Head of caudate nucleus (tissue), 42 donors: ENCODE measurements around the gene EXD3.
A peak's percentile ranks its signal among the peaks of the same experiment; 100 is the strongest.
"Not testable (repeated sequence)": the region's sequence is repeated elsewhere in the genome, so short reads cannot be mapped to it uniquely, and the experiment has no call there.

Experiments used
- DNase-seq, 42 donors: peaks; one replicate each; pipeline versions ENCODE4 v3.0.0 to v3.0.0-alpha.2; 2020 to 2021; ENCODE audit warnings: mixed read lengths in 7 of 42
- intact Hi-C: fragments of 100-400 bp; cut with DNase I; formaldehyde crosslinking; loops from one replicate; pipeline ENCODE4 v1.15.0; 2022

Gene EXD3

DNA sequence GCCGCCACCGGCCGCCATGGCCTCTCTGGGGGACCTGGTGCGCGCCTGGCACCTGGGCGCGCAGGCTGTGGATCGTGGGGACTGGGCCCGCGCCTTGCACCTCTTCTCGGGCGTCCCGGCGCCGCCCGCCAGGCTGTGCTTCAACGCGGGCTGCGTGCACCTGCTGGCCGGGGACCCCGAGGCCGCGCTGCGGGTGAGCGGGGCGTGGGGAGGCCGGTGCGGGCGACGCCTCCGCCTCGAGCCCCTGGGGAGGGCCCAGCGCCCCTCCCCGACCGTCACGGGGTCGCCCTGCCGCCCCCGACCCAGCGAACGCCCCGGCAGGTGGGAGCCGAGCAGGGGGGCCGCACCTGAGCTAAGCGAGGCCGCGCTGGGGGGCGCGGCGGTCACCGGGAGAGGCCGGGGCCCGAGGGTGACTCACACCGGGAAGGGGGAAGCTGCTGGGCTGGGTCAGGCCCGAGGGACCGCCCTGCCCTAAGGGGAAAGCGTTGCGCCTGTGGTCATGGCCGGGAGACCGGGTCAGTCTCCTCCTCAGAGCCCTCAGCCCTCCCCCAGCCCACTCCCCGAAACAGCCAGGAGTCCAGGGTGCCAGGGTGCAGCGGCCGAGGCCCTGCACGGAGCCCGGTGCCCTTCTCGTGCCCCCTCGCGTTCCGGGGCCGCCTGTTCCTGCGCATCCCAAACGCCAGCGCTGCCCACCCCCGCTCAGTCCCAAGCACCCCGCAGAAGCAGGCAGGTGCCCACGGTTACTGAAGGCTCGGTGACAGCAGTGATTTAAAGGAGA, 741 bp upstream of the EXD3 start:
- peak in 7 of 42 donors; percentile 13 to 58 (median 32) for DNase-seq
- intact Hi-C loops: loop anchor here (10.0 kb wide), 1 partner anchor 119 kb away; the partner anchor contains the start of gene NRARP

DNA sequence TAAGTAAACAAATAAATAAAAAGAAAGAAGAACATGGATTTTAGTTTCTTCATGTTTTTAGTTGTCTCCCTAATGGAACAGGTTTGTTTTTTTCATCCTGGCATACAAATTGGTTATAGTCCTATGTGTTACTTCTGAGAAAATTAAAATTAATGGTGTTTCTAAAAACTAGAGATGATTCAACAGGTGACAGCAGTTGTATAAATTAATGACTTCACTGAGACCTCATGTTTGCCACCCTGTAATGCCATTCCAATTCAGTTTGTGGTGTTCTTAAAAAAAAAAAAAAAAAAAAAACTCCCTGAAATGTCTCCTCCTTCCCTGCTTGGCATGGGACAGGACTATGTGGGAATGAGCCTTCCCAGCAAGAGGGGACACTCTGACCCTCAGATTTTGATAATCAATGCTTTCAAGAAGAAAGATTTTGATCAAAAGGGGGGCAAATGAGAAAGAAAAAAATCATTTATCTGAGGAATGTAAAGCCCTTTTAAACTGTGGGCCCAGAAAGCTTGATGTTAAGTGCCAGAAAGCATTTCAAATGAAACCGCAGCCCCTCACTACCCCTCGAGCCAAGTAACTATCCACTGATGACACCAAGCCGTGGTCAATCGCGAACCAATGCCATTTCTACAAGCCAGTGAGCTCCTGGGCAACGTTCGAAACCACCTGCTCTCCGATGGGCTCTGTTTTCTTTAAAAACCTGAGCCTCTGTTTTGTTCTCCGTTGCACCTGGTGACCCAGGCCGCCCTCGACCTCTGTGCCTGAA, 941 bp downstream of the EXD3 start:
- DNase-seq: no peak
- intact Hi-C loops: loop anchor here (10.0 kb wide), 1 partner anchor 117 kb away; the partner anchor contains the start of gene NRARP

DNA sequence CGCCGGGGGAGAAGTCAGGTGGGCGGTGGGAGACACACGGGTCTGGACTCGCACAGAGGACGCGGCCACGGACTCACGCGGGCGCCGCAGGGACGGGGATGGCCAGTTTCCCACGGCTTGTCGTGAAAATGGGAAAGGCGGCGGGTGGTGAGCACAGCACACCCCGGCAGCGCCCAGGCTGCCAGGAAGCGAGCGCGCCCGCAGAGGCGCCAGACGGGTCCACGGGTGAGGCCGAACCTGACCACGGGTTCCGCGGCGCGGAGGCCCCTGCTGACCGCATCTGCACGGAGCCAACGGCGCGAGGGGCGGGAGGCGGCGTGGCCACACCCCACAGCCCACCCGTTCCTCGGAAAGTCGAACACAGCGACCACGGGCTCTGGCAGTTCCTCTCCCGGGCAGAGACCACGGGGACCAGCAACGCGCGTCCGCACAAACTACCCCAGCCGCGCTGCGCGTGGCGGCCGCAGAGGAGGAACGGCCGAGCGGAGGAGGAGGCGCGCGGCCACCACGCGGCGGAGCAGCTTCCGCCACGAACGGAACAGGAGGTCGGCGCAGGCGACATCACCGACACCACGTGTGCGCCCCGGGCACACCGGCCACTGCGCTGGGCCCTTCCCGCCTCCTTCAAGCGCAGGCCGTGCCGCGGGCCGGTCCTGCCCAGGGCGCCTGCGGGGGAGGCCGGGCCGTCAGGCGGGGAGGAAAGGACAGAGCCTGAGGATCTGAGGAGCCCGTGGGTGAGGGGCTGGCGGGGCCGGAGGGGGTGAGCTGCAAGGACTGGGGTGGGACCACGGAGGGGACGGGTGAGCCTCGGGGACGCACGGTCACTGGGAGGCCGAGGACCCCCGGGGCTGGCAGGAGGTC, 5.6 kb downstream of the EXD3 start:
- intact Hi-C loops: no loop called here
- DNase-seq: peak in 2 of 42 donors; percentile 16 to 32

GRCh38 chr9:137416563-137417151, 6.3 kb downstream of the EXD3 start:
- intact Hi-C loops: no loop called here
- DNase-seq: no peak

- DNase-seq: no peak
- intact Hi-C loops: no loop called here
These were observed 6.9 kb downstream of the EXD3 start for GRCh38 chr9:137416006-137416562.

- no peak for DNase-seq
- intact Hi-C loops: no loop called here
These were observed 7.5 kb downstream of the EXD3 start for GRCh38 chr9:137415451-137415850.

- no peak for DNase-seq
- intact Hi-C loops: no loop called here
These were observed 10.5 kb downstream of the EXD3 start for GRCh38 chr9:137412431-137412830.

DNA sequence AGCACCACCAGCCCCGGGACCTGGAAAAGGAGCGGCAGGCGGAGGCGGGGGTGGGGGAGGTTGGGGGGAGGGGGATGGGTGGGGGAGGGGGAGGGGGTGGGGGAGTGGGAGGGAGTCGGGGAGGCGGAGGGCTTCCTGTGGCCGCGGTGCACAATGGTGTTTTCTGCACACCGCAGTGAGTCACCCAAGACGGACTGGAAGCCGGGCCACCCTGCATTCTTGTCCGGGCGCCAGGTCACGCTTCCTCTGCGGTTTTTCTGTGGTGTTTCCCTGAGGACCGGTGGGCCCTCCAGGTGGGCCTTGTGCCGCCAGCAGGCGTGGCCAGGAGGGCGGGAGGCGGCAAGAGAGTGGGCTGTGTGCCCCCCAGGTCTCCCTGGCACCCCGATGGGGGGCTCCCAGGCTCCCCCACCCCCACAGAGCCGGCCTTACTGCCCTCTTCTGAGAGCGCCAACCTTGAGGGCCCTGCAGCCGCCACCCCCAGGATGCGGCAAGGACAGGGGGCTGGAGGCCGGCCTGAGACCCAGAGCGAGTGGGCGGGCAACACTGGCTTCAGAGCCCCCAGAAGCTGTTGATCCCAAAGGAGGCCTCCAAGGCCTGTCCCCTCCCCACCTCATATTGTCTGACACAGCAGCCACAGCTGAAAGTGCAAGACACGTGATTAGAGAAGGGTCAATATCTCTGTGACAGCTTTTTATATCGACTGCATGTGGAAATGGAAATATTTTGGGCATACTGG, 11.1 kb downstream of the EXD3 start:
- DNase-seq: peak in 5 of 42 donors; percentile 21 to 51 (median 47)
- intact Hi-C loops: no loop called here

DNA sequence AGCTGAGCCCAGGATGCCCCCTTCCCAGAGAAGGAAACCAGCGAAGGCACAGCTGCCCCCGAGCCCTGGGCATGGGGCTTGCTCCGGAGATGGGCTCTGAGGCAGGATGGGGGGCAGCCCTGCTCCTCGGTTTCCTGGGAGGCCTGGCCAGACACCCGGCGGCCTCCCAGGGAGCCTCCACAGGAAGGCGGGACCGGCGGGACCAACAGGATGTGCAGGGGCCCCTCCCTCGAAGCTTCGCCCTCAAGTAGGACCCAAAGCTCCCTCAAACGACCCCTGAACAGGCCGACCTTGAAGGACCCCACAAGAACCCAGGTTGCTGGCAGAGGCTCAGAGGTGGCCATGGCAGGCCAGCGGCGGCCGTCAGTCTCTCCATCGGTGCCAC, 11.7 kb downstream of the EXD3 start:
- intact Hi-C loops: no loop called here
- no peak for DNase-seq

GRCh38 chr9:137410891-137411249, 12.1 kb downstream of the EXD3 start:
- intact Hi-C loops: no loop called here
- DNase-seq: no peak

- DNase-seq, intact Hi-C loops: not testable (repeated sequence)
These were observed 12.6 kb downstream of the EXD3 start for GRCh38 chr9:137410236-137410890.

DNA sequence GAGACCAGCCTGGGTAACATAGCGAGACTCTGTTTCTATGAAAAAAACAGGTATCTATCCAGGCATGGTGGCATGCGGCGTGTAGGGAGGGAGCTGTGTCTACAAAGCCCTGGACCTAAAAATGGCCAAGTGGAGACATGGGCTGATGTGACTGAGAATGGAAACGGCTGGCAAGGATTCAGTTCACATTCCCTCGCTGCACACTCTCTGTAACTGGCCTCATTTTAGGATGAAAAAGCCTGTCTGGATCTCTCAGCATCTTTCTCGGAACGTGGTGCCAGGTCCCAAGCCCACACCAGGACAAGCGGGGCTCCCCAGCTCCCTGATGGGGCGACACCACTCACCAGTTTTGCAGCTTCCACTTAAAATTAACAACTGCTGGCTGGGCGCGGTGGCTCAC, 13.4 kb downstream of the EXD3 start:
- no peak for DNase-seq
- intact Hi-C loops: no loop called here

GRCh38 chr9:137408651-137409405, 14.1 kb downstream of the EXD3 start:
- intact Hi-C loops: no loop called here
- DNase-seq: no peak

DNA sequence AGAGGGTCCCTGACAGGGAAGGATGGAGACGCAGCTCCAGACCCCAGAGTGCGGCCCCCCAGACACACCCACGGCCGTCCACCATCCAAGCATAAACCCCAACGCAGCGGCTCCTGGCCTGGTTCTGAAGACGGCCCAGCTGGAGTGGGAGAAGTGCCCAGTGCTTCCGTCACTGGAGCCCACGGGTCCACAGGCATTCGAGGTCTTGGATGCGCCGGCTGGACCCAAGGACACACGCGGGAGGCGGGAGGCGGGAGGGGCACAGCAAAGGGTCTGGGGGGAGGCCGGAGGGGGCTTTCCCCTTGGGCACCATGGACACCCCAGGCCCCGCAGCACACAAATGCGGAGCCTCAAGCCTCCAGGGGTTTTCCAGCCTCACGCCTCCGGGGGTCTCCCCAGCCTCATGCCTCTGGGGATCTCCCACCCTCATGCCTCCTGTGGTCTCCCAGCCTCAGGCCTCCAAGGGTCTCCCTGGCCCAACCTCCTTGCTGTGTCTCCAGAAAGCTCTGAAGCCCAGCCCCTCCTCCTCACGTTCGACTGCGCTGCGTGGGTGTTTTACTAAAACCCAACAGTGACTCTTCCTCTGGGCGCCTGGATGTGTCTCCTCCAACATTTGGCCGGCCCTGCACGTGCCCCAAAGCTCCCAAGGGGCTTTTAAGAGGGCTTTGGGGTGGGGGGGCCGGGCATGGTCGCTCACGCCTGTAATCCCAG, 15.2 kb downstream of the EXD3 start:
- DNase-seq: peak in 8 of 42 donors; percentile 18 to 53 (median 33)
- intact Hi-C loops: no loop called here

DNA sequence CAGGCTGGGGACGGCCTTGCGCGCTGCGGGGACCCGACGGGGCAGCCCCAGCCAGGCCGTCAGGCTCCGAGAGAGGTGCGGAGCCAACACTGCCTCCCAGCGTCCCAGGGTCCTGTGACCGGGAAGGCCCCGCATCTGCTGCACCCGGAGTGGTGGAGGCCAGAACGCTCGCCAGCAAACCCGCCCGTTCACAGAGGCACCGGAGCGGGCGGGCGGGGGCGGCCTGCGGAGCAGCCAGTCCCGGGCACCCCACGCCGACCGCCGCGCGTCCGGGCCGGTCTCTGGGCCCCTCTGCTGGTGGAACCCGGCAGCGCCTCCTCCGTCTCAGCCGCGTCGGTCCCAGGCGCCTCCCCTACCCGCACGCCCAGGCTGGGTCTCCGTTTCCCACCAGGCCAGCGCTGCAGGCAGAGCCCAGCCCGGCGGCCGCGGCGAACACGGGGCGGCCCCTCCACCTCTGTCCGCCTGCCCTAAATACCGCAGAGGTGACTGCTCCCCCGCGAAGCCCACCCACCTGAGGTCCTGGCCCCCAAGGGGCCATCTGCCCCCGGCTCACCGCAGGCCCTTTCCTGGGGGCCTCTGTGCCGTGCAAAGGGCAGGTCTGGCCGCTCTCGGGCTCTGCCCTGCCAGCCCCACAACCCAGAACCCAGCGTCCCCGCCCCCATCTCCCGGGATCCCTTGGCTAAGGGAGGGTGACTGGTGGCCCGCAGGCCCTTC, 15.9 kb downstream of the EXD3 start:
- peak in 41 of 42 donors; percentile 16 to 84 (median 68) for DNase-seq
- intact Hi-C loops: no loop called here
